Choroid plexus epithelial cell (primary cell): ENCODE data around the gene EID3.
"Not testable (repeated sequence)": the region's sequence is repeated elsewhere in the genome, so short reads cannot be mapped to it uniquely, and the experiment has no call there.

ENCODE experiments used
- DNase-seq: peaks from one replicate; pipeline ENCODE4 v3.0.0-alpha.2; 2010; ENCODE audit warnings: low read depth
- H3K4me3 ChIP-seq: 2 replicates; pipeline ENCODE4 v1.5.1; 2011; ENCODE audit warnings: low read depth, mild to moderate bottlenecking, control low read depth, low read length, moderate library complexity
- CTCF ChIP-seq: conservative IDR thresholded peaks from 2 replicates; pipeline ENCODE4 v1.5.1; 2011; ENCODE audit warnings: low read depth, mild to moderate bottlenecking, control low read depth, inconsistent platforms, low read length, moderate library complexity

EID3 gene

GRCh38 chr12:104329707-104330532, 26.4 kb downstream of the EID3 start:
- no peak overlapping the region for H3K4me3 ChIP-seq
- no peak for TF ChIP-seq CTCF
- no peak for DNase-seq

- H3K4me3 ChIP-seq: no peak overlapping the region
- no peak for DNase-seq
- TF ChIP-seq CTCF: no peak
Measured at GRCh38 chr12:104331376-104331775, 27.8 kb downstream of the EID3 start.

- not testable (repeated sequence) for H3K4me3 ChIP-seq, DNase-seq
Measured at GRCh38 chr12:104332273-104332672, 28.7 kb downstream of the EID3 start.

GRCh38 chr12:104333692-104334255, 30.2 kb downstream of the EID3 start:
- TF ChIP-seq CTCF: no peak
- DNase-seq: no peak
- H3K4me3 ChIP-seq: no peak overlapping the region

GRCh38 chr12:104334581-104334980, 31.0 kb downstream of the EID3 start:
- no peak for DNase-seq

GRCh38 chr12:104336115-104336514, 32.6 kb downstream of the EID3 start:
- H3K4me3 ChIP-seq: no peak overlapping the region
- no peak for TF ChIP-seq CTCF
- DNase-seq: no peak

More at GRCh38 chr12:104334581-104334980, 31.0 kb downstream of the EID3 start:
- no peak for TF ChIP-seq CTCF
- H3K4me3 ChIP-seq: no peak overlapping the region

GRCh38 chr12:104337030-104337558, 33.6 kb downstream of the EID3 start:
- no peak for TF ChIP-seq CTCF

More at GRCh38 chr12:104337030-104337558, 33.6 kb downstream of the EID3 start:
- no peak for DNase-seq
- H3K4me3 ChIP-seq: no peak overlapping the region
